Choroid plexus epithelial cell (primary cell): ENCODE results near the gene GRIK2.
A peak's percentile ranks its signal among the peaks of the same experiment; 100 is the strongest.

Experiments
- DNase-seq: peaks from one replicate; pipeline ENCODE4 v3.0.0-alpha.2; 2010; ENCODE audit warnings: low read depth
- H3K4me3 ChIP-seq: 2 replicates; pipeline ENCODE4 v1.5.1; 2011; ENCODE audit warnings: low read depth, mild to moderate bottlenecking, control low read depth, low read length, moderate library complexity
- CTCF ChIP-seq: conservative IDR thresholded peaks from 2 replicates; pipeline ENCODE4 v1.5.1; 2011; ENCODE audit warnings: low read depth, mild to moderate bottlenecking, control low read depth, inconsistent platforms, low read length, moderate library complexity

The GRIK2 gene

DNA sequence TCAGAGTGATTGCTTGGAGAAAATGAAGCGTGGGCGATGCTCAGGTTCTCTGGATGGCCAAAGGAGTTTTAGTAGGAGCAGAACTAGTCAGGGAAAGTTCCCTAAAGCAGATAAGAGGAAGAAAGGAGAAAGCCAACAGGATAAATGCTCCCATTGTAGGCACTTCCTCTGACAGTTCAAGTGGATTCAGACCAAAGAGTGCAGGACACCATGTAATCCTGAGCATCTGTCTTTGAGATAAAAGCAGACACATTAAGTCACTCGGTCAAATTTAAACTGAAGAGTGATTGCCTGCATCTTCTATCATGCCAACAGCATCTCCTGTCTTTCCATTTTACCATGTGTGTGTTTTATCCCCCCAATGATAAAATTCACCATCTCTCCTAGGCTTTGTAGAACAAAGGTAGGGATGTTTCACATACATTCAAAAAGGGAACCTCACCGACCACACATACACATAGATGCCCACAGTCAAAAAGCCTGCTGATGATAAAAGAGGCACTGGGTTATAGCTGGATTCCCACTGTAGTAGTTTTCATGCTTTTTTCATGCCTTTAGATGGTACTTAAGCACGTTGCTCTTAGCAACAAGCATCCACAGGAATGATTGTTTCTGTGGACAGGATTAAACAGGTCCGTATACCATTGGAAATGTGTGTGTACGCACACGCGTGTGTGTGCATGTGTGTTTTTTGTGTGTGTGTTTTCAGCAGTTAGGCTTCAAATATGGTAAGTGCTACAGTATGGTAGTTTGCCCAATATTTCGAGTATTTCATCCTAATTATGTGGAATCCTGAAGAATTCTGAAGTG, 7.0 kb downstream of the GRIK2 start:
- TF ChIP-seq CTCF: no peak
- DNase-seq: no peak
- no peak overlapping the region for H3K4me3 ChIP-seq

- no peak overlapping the region for H3K4me3 ChIP-seq
- no peak for DNase-seq
- no peak for TF ChIP-seq CTCF
Measured at GRCh38 chr6:101401171-101401570, 7.7 kb downstream of the GRIK2 start.

GRCh38 chr6:101401792-101402621, 8.5 kb downstream of the GRIK2 start:
- H3K4me3 ChIP-seq: peak overlapping the region; percentile 45
- DNase-seq: no peak
- no peak for TF ChIP-seq CTCF

- no peak for TF ChIP-seq CTCF
- no peak for DNase-seq
- H3K4me3 ChIP-seq: peak overlapping the region; percentile 45
Measured at GRCh38 chr6:101402622-101403031, 9.1 kb downstream of the GRIK2 start.

- DNase-seq: no peak
- H3K4me3 ChIP-seq: no peak overlapping the region
- TF ChIP-seq CTCF: no peak
Measured at GRCh38 chr6:101403216-101403945, 9.9 kb downstream of the GRIK2 start.

- H3K4me3 ChIP-seq: no peak overlapping the region
- TF ChIP-seq CTCF: no peak
- no peak for DNase-seq
Measured at GRCh38 chr6:101404775-101405174, 11.3 kb downstream of the GRIK2 start.
